ENCODE results near the gene CRIM1.
"Not testable (repeated sequence)": the region's sequence is repeated elsewhere in the genome, so short reads cannot be mapped to it uniquely, and the experiment has no call there.

Gene CRIM1

GRCh38 chr2:36355151-36355889 lies at the start of gene CRIM1:
CRIM1 (plus strand) TSS chr2:36355778; CDS start chr2:36356293, 515 bp downstream.
- peak; percentile 47 for DNase-seq

- no peak for DNase-seq
These were observed 48.1 kb upstream of the CRIM1 start for GRCh38 chr2:36307441-36307840.

GRCh38 chr2:36310444-36310843 lies 45.1 kb upstream of the CRIM1 start:
- not testable (repeated sequence) for DNase-seq

GRCh38 chr2:36318547-36318946 lies 37.0 kb upstream of the CRIM1 start:
- no peak for DNase-seq

GRCh38 chr2:36322108-36322507 lies 33.5 kb upstream of the CRIM1 start:
- DNase-seq: no peak

- DNase-seq: no peak
These were observed 29.3 kb upstream of the CRIM1 start for GRCh38 chr2:36326286-36326685.

- no peak for DNase-seq
These were observed 26.3 kb upstream of the CRIM1 start for GRCh38 chr2:36329251-36329650.

GRCh38 chr2:36329746-36330472 lies 25.7 kb upstream of the CRIM1 start:
- DNase-seq: no peak

- DNase-seq: no peak
These were observed 24.8 kb upstream of the CRIM1 start for GRCh38 chr2:36330473-36331395.

GRCh38 chr2:36333350-36334012 lies 22.1 kb upstream of the CRIM1 start:
- DNase-seq: no peak

GRCh38 chr2:36335597-36335996 lies 20.0 kb upstream of the CRIM1 start:
- DNase-seq: no peak

GRCh38 chr2:36336321-36336720 lies 19.3 kb upstream of the CRIM1 start:
- DNase-seq: no peak

GRCh38 chr2:36337354-36337753 lies 18.2 kb upstream of the CRIM1 start:
- no peak for DNase-seq

- no peak for DNase-seq
These were observed 17.3 kb upstream of the CRIM1 start for GRCh38 chr2:36338124-36338826.

- DNase-seq: no peak
These were observed 16.8 kb upstream of the CRIM1 start for GRCh38 chr2:36338827-36339145.

- DNase-seq: no peak
These were observed 15.9 kb upstream of the CRIM1 start for GRCh38 chr2:36339607-36340218.

GRCh38 chr2:36343606-36344005 lies 12.0 kb upstream of the CRIM1 start:
- DNase-seq: no peak

GRCh38 chr2:36348721-36349120 lies 6.9 kb upstream of the CRIM1 start:
- DNase-seq: no peak

GRCh38 chr2:36351291-36351690 lies 4.3 kb upstream of the CRIM1 start:
- no peak for DNase-seq

GRCh38 chr2:36351736-36352349 lies 3.7 kb upstream of the CRIM1 start:
- DNase-seq: no peak

- no peak for DNase-seq
These were observed 2.9 kb upstream of the CRIM1 start for GRCh38 chr2:36352701-36353100.

GRCh38 chr2:36354811-36355150 lies 797 bp upstream of the CRIM1 start:
- DNase-seq: no peak
